Testis (tissue), 2 donors: Measurements from ENCODE around the gene TTC23.

Experiments used
- CTCF ChIP-seq, 3 experiments: fragments of 450-650 bp in 2 of 3; fragments of 200-600 bp in 1 of 3; sonication (generic) in 1 of 3; IDR thresholded peaks; one replicate each; pipeline ENCODE4 v1.5.1; 2016 to 2019; ENCODE audit warnings: antibody characterized with exemption in 3 of 3, mild to moderate bottlenecking in 2 of 3, moderate library complexity in 1 of 3
- POLR2A ChIP-seq: fragments of 450-650 bp; IDR thresholded peaks from one replicate; pipeline ENCODE4 v1.6.1; 2017; ENCODE audit warnings: antibody characterized with exemption, mild to moderate bottlenecking, moderate library complexity

GRCh38 chr15:99128411-99128810 is 121.0 kb downstream of the TTC23 start:
- TF ChIP-seq CTCF (IDR thresholded peaks at IDR 0.05): no peak
- no peak for TF ChIP-seq POLR2A
